Naive thymus-derived CD8-positive, alpha-beta T cell (primary cell): ENCODE results near the gene SERAC1. TPM values are rescaled to one million over a fixed set of nuclear protein-coding genes. Genes with fewer than 3 reads are reported as not detected.

Experiments used
- ATAC-seq, 2 donors: fragments of 150-1000 bp; cut with Tn5 transposase in 1 of 2; sonication (Bioruptor Pico), chemical (Tn5 transposase) in 1 of 2; 1 replicate in 1 of 2; 2 replicates in 1 of 2; pipeline ENCODE4 v1.10.0; 2021; ENCODE audit warnings: mild to moderate bottlenecking in 2 of 2, moderate library complexity in 2 of 2
- POLR2A ChIA-PET: fragments of 350-600 bp; sonication (Branson Sonifier 250); formaldehyde crosslinking; loops from one replicate; lab custom pipeline; 2021; ENCODE audit warnings: antibody characterized with exemption; lab: Charles Lee
- DNase-seq, 10 donors: peaks; one replicate each; pipeline versions ENCODE4 v3.0.0 to v3.0.0-alpha.2; 2020 to 2022
- H3K27ac Mint-ChIP-seq, 10 donors: one replicate each; pipeline ENCODE4 v1.8.0; 2020 to 2022; ENCODE audit warnings: mild to moderate bottlenecking in 10 of 10, mixed read lengths in 10 of 10, moderate library complexity in 4 of 10, inconsistent platforms in 1 of 10
- H3K27me3 Mint-ChIP-seq, 5 donors: one replicate each; pipeline ENCODE4 v1.8.0; 2021 to 2022; ENCODE audit warnings: mixed read lengths in 5 of 5
- H3K36me3 Mint-ChIP-seq, 3 donors: one replicate each; pipeline ENCODE4 v1.8.0; 2020 to 2022; ENCODE audit warnings: mixed read lengths in 3 of 3, mild to moderate bottlenecking in 2 of 3, inconsistent platforms in 1 of 3
- H3K4me1 Mint-ChIP-seq, 4 donors: one replicate each; pipeline ENCODE4 v1.8.0; 2021 to 2022; ENCODE audit warnings: mixed read lengths in 4 of 4
- H3K4me3 Mint-ChIP-seq, 10 donors: one replicate each; pipeline ENCODE4 v1.8.0; 2020 to 2022; ENCODE audit warnings: mild to moderate bottlenecking in 10 of 10, mixed read lengths in 10 of 10, moderate library complexity in 6 of 10, inconsistent platforms in 1 of 10
- H3K9me3 Mint-ChIP-seq, 9 donors: one replicate each; pipeline ENCODE4 v1.8.0; 2020 to 2022; ENCODE audit warnings: mixed read lengths in 9 of 9, mild to moderate bottlenecking in 3 of 9, inconsistent platforms in 1 of 9, moderate library complexity in 1 of 9
- polyA plus RNA-seq, 3 donors: library from polyadenylated mRNA; unstranded; fragments of 300-500 nt; fragmentation: Illumina TruSeq; gene quantifications; one replicate each; pipeline ENCODE4 v1.2.3, GENCODE V29; 2021
- total RNA-seq, 8 experiments: library from RNA in 2 of 8; stranded (reverse) in 2 of 8; gene quantifications; one replicate each; pipeline ENCODE4 v1.2.3 and lab custom pipeline; 2021 to 2026

Gene SERAC1
- total and polyA plus RNA-seq, 5 experiments from 2014 or later = 2.1 to 3.8 (median 3.2) TPM

GRCh38 chr6:158083455-158084325, 84.4 kb downstream of the SERAC1 start:
- POLR2A ChIA-PET = no interaction called here
- DNase-seq (no peak), ATAC-seq (no peak)
- no peaks in the 10 kb centered on the region for H3K9me3 Mint-ChIP-seq
- H3K4me1 Mint-ChIP-seq = peaks cover 0 to 4% (median under 1%) of the 10 kb centered on the region in 4 donors
- H3K27me3 Mint-ChIP-seq = no peaks in the 10 kb centered on the region
- peaks cover 0 to 95% (median 33%) of the 10 kb centered on the region in 3 donors for H3K36me3 Mint-ChIP-seq
- H3K4me3 Mint-ChIP-seq = no peak overlapping the region
- H3K27ac Mint-ChIP-seq = no peak overlapping the region

- no peak overlapping the region for H3K27ac Mint-ChIP-seq
- DNase-seq (no peak), ATAC-seq (no peak)
- H3K4me3 Mint-ChIP-seq = no peak overlapping the region
- H3K36me3 Mint-ChIP-seq = peaks cover 0 to 97% (median 38%) of the 10 kb centered on the region in 3 donors
- H3K27me3 Mint-ChIP-seq = no peaks in the 10 kb centered on the region
- POLR2A ChIA-PET = interaction anchor here (0.7 kb wide), 1 partner anchor 86 kb away, joined by 5 read pairs; no protein-coding TSS in a partner anchor
- peaks cover 0 to 2% (median 0%) of the 10 kb centered on the region in 4 donors for H3K4me1 Mint-ChIP-seq
- H3K9me3 Mint-ChIP-seq = no peaks in the 10 kb centered on the region
These were observed 86.5 kb downstream of the SERAC1 start for GRCh38 chr6:158081657-158081935.

GRCh38 chr6:158080849-158081656, 87.0 kb downstream of the SERAC1 start:
- ATAC-seq = no peak
- no peak overlapping the region for H3K27ac Mint-ChIP-seq
- H3K27me3 Mint-ChIP-seq = no peaks in the 10 kb centered on the region
- POLR2A ChIA-PET = no interaction called here
- no peak overlapping the region for H3K4me3 Mint-ChIP-seq
- H3K4me1 Mint-ChIP-seq = no peaks in the 10 kb centered on the region
- no peak for DNase-seq
- no peaks in the 10 kb centered on the region for H3K9me3 Mint-ChIP-seq
- peaks cover 0 to 98% (median 44%) of the 10 kb centered on the region in 3 donors for H3K36me3 Mint-ChIP-seq

- Mint-ChIP-seq H3K4me1 (peaks cover 0 to 2% (median 0%) of the 10 kb centered on the region in 4 donors), H3K27ac (no peak overlapping the region), H3K4me3 (no peak overlapping the region), H3K36me3 (peaks cover 0 to 95% (median 41%) of the 10 kb centered on the region in 3 donors), H3K9me3 (no peaks in the 10 kb centered on the region), H3K27me3 (no peaks in the 10 kb centered on the region)
- DNase-seq = no peak
- POLR2A ChIA-PET = interaction anchor here (0.7 kb wide), 1 partner anchor 400 kb away, joined by 4 read pairs; no protein-coding TSS in a partner anchor
- ATAC-seq = no peak
These were observed 89.7 kb downstream of the SERAC1 start for GRCh38 chr6:158078320-158078719.

GRCh38 chr6:158077676-158078075, 90.4 kb downstream of the SERAC1 start:
- DNase-seq = no peak
- no peak for ATAC-seq
- Mint-ChIP-seq H3K4me3 (no peak overlapping the region), H3K4me1 (peaks cover 0 to 2% (median 0%) of the 10 kb centered on the region in 4 donors), H3K27me3 (no peaks in the 10 kb centered on the region), H3K9me3 (no peaks in the 10 kb centered on the region), H3K36me3 (peaks cover 0 to 88% (median 41%) of the 10 kb centered on the region in 3 donors), H3K27ac (peak overlapping the region in 1 of 10 donors; percentile 60)
- POLR2A ChIA-PET = interaction anchor here (0.7 kb wide), 1 partner anchor 624 kb away, joined by 3 read pairs; no protein-coding TSS in a partner anchor

GRCh38 chr6:158076548-158076947, 91.5 kb downstream of the SERAC1 start:
- Mint-ChIP-seq H3K27ac (peak overlapping the region in 1 of 10 donors; percentile 25), H3K4me3 (no peak overlapping the region), H3K9me3 (no peaks in the 10 kb centered on the region), H3K36me3 (peaks cover 0 to 85% (median 41%) of the 10 kb centered on the region in 3 donors), H3K27me3 (no peaks in the 10 kb centered on the region), H3K4me1 (peaks cover 4 to 9% (median 6%) of the 10 kb centered on the region in 4 donors)
- DNase-seq (no peak), ATAC-seq (no peak)
- POLR2A ChIA-PET = no interaction called here

GRCh38 chr6:158073776-158074175, 94.3 kb downstream of the SERAC1 start:
- peaks cover 4 to 10% (median 8%) of the 10 kb centered on the region in 4 donors for H3K4me1 Mint-ChIP-seq
- no peak for ATAC-seq

GRCh38 chr6:158072083-158072721, 95.9 kb downstream of the SERAC1 start:
- no peaks in the 10 kb centered on the region for H3K27me3 Mint-ChIP-seq
- POLR2A ChIA-PET = interaction anchor here (0.7 to 1.4 kb wide), 3 partner anchors 25 to 664 kb away, joined by 3 to 5 read pairs (median 4); no protein-coding TSS in a partner anchor
- H3K4me3 Mint-ChIP-seq = no peak overlapping the region
- H3K4me1 Mint-ChIP-seq = peaks cover 4 to 11% (median 9%) of the 10 kb centered on the region in 4 donors
- ATAC-seq (peak; percentile 69 to 79), DNase-seq (peak; percentile 32 to 81 (median 62))
- H3K27ac Mint-ChIP-seq = peak overlapping the region in 8 of 10 donors; percentile 34 to 83 (median 74)
- peaks cover 0 to 82% (median 20%) of the 10 kb centered on the region in 3 donors for H3K36me3 Mint-ChIP-seq
- H3K9me3 Mint-ChIP-seq = no peaks in the 10 kb centered on the region

More at GRCh38 chr6:158073776-158074175, 94.3 kb downstream of the SERAC1 start:
- H3K9me3 Mint-ChIP-seq = no peaks in the 10 kb centered on the region
- peaks cover 0 to 83% (median 32%) of the 10 kb centered on the region in 3 donors for H3K36me3 Mint-ChIP-seq
- no peak overlapping the region for H3K4me3 Mint-ChIP-seq
- no peak for DNase-seq
- no peak overlapping the region for H3K27ac Mint-ChIP-seq
- H3K27me3 Mint-ChIP-seq = no peaks in the 10 kb centered on the region
- POLR2A ChIA-PET = interaction anchor here (0.7 kb wide), 1 partner anchor 180 kb away, joined by 3 read pairs; no protein-coding TSS in a partner anchor

GRCh38 chr6:158071121-158072082, 96.7 kb downstream of the SERAC1 start:
- Mint-ChIP-seq H3K27ac (peak overlapping the region in 7 of 10 donors; percentile 25 to 83 (median 56)), H3K27me3 (no peaks in the 10 kb centered on the region), H3K4me1 (peaks cover 4 to 11% (median 9%) of the 10 kb centered on the region in 4 donors), H3K4me3 (no peak overlapping the region), H3K36me3 (peaks cover 0 to 80% (median 17%) of the 10 kb centered on the region in 3 donors), H3K9me3 (no peaks in the 10 kb centered on the region)
- DNase-seq (no peak), ATAC-seq (peak in 1 of 2 donors; percentile 39)
- POLR2A ChIA-PET = interaction anchor here (1.4 to 3.0 kb wide), 3 partner anchors 13 to 88 kb away, joined by 4 to 7 read pairs (median 5); no protein-coding TSS in a partner anchor

GRCh38 chr6:158070513-158070912, 97.5 kb downstream of the SERAC1 start:
- no peak overlapping the region for H3K4me3 Mint-ChIP-seq

GRCh38 chr6:158069800-158070195, 98.3 kb downstream of the SERAC1 start:
- H3K36me3 Mint-ChIP-seq = peaks cover 0 to 72% (median 10%) of the 10 kb centered on the region in 3 donors

More at GRCh38 chr6:158070513-158070912, 97.5 kb downstream of the SERAC1 start:
- POLR2A ChIA-PET = interaction anchor here (0.6 to 3.0 kb wide), 3 partner anchors 10 to 44 kb away, joined by 3 to 7 read pairs (median 4); no protein-coding TSS in a partner anchor
- peaks cover 0 to 77% (median 11%) of the 10 kb centered on the region in 3 donors for H3K36me3 Mint-ChIP-seq
- DNase-seq = no peak
- H3K9me3 Mint-ChIP-seq = no peaks in the 10 kb centered on the region
- ATAC-seq = no peak
- H3K27ac Mint-ChIP-seq = peak overlapping the region in 4 of 10 donors; percentile 4 to 84 (median 39)
- H3K4me1 Mint-ChIP-seq = peaks cover 4 to 11% (median 9%) of the 10 kb centered on the region in 4 donors
- no peaks in the 10 kb centered on the region for H3K27me3 Mint-ChIP-seq

More at GRCh38 chr6:158069800-158070195, 98.3 kb downstream of the SERAC1 start:
- Mint-ChIP-seq H3K27ac (peak overlapping the region in 4 of 10 donors; percentile 5 to 79 (median 50)), H3K9me3 (no peaks in the 10 kb centered on the region), H3K4me1 (peaks cover 4 to 11% (median 9%) of the 10 kb centered on the region in 4 donors), H3K27me3 (no peaks in the 10 kb centered on the region), H3K4me3 (no peak overlapping the region)
- DNase-seq (no peak), ATAC-seq (no peak)
- POLR2A ChIA-PET = interaction anchor here (0.5 to 3.0 kb wide), 4 partner anchors 9 to 43 kb away, joined by 3 to 7 read pairs (median 4); no protein-coding TSS in a partner anchor
